Urothelium cell line (cell line): ENCODE measurements around the gene TGM1.

ENCODE experiments used
- DNase-seq: peaks from one replicate; pipeline ENCODE4 v3.0.0; 2011; ENCODE audit warnings: low spot score, mixed read lengths
- FAIRE-seq: peaks from 2 replicates; lab custom pipeline; 2011; peaks lifted over from hg19 to GRCh38; lab: Jason Lieb, UNC

The TGM1 gene

GRCh38 chr14:24292118-24292807, 29.3 kb upstream of the TGM1 start:
- FAIRE-seq, result no peak
- DNase-seq, result no peak

- DNase-seq, result no peak
Measured at GRCh38 chr14:24291446-24292117, 28.6 kb upstream of the TGM1 start.

DNA sequence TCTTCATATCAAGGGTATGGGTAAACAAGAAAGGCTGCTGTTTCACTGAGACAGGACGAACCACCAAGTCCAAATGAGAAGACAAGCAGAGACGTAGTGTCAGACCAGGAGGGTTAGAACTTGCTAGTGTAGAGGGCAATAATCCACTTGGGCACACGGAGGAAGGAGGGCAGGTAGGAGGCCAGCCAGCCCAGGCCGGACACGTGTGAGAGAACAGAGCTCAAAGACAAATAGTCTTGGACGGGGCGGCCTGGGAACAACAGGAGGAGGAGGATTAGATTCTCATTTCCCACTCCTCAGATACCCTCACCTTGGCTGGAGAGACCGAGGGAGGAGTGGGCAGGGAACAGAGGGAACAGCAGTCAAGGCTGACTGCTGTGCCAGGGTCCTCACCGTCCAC, 27.8 kb upstream of the TGM1 start:
- FAIRE-seq (no peak), DNase-seq (no peak)

More at GRCh38 chr14:24291446-24292117, 28.6 kb upstream of the TGM1 start:
- no peak for FAIRE-seq

DNA sequence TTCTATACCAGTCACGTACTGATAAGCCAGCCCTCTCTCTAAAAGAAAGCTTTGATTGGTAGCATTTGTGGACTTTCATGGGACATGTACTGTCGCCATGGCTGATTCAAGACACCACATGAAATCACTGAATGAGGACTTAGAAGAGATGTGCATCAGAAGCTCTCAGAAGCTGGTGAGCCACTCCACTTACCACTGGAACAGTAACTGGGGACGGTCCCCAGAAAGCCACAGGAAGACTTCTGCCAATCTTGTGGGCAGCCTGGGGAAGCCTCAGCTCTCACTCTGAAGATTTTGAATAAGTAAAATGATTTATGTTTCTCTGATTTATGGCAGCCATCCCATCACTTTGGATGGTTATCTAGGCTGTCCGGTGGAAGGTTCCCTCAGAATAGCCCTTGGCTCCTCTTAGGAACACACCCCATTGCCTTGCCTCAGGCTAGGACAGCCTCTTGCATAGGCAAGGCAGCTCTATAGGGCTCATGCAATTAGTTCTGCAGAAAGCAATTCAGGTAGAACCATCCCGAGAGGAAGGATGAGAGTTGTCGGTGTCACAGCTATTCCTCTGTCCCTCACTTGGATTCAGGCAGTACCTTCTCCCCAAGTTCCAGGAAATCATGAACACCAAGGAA, 26.8 kb upstream of the TGM1 start:
- DNase-seq (no peak), FAIRE-seq (no peak)

DNA sequence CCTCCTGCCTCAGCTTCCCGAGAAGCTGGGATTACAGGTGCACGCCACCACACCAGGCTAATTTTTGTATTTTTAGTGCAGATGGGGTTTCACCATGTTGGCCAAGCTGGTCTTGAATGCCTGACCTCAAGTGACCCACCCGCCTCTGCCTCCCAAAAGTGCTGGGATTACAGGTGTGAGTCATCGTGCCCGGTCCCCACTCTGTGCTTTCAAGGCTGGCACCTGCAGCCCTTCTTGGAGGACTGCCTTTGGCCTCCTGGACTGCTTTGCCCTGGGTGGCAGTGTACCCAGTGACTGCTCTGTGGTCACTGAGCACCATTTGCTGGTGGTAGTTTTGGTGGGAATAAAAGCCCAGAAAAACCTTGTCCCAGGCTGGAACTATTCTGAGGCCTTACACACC, 24.0 kb upstream of the TGM1 start:
- FAIRE-seq (no peak), DNase-seq (no peak)

- FAIRE-seq (no peak), DNase-seq (no peak)
Measured at GRCh38 chr14:24285351-24285750, 22.4 kb upstream of the TGM1 start.

GRCh38 chr14:24284501-24285035, 21.6 kb upstream of the TGM1 start:
- no peak for FAIRE-seq
- DNase-seq, result no peak

DNA sequence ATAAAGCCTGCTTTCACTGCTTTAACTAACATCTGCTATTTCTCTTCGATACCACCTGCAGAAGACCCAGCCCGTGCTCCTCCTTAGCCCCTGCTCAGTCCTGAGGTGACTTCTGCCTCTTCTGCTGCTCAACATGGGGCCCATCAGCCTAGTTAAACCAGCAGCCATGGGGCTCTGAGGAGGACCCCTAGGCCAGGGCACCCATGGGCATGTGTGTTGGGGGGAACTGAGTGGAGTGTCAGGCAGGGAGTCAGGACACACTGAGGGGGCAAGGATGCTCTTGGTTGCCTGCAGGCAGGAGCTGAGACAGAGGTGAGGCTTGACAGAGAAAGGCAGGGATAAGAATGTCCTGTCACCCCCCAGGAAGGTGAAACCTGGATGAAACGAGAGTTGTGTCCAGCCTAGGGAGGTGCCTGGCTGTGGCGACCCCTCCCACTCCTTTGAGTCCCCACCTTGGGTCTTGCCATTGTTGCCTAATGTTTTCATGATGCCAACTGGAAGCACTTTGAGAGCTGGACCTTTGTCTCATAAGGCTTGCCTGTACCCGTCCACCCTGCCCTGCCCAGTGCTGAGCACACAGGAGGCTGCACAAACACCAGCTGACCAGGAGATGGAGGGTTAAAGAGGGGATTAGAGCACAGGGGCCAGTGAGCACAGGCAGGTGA, 21.0 kb upstream of the TGM1 start:
- FAIRE-seq (no peak), DNase-seq (no peak)

GRCh38 chr14:24282736-24283135, 19.8 kb upstream of the TGM1 start:
- no peak for FAIRE-seq
- no peak for DNase-seq

DNA sequence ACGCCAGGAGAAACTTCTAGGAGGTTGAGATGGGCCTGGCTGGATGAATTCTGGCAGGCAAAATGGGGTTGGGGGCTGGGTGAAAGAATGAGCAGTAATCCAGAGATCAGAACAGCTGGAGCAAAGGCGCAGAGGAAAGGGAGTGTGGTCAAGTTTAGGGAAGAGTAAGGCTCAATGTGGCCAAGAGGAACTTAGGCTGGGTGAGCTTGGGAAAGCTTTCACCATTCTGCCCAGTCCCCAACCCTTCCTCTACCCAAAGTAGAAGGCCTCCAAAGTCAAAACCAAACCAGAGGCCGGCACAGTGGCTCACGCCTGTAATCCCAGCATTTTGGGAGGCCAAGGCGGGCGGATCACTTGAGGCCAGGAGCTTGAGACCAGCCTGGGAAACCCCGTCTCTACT, 18.7 kb upstream of the TGM1 start:
- no peak for FAIRE-seq

GRCh38 chr14:24280797-24281460, 18.0 kb upstream of the TGM1 start:
- DNase-seq (no peak), FAIRE-seq (no peak)

More for the DNA sequence above, 18.7 kb upstream of the TGM1 start:
- no peak for DNase-seq

GRCh38 chr14:24279301-24280186, 16.6 kb upstream of the TGM1 start:
- no peak for FAIRE-seq

DNA sequence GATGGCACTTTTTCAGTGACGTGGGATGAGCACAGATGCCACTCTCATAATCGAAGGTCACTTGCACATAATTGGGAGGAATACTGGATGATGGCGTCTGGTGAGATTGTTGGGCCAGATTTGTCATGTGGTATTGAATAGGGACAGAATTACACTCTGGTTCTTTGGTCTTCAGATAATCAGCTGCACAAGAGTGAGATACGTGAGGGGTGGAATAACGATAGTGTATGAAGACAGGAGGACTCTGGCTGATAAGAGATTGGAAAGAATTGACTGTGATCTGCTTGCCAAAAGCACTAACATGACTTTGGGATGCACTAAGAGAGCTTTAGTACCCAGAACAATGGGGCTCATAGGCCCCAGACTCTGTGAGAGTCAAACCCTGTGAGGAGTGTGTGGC, 15.4 kb upstream of the TGM1 start:
- FAIRE-seq (no peak), DNase-seq (no peak)

More at GRCh38 chr14:24279301-24280186, 16.6 kb upstream of the TGM1 start:
- no peak for DNase-seq

DNA sequence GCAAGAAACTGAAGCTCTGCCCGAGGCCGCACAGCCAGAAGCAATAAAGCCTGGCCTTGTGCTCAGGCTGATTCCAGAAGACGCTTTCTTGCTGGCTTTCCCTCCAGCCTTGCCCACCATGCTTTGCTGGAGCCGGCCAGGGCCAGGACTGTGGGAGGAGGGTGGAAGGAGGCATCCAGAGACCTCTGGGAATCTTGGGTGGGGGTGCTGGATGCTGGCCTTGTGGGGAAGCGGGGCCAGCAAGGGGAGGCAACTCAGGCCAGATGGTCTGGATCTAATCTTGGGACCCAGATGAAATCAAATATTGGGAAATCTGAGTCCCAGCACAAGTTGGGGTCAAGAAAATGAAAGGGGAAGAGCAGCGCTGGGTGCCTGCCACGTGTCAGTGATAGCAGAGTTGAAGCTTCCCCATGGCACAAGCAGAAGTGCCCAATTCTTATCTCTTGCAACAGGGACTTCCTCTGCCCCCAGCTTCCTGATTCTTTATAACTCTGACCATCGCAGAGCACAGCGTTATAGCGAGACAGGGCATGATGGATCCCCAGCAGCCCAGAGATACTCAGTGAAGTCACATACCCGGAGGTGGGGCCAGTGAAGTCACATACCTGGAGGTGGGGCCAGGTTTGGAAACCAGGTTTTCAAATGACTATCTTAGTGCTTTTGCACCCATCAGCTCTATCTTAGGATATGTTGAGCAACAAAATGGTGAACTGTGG, 14.8 kb upstream of the TGM1 start:
- no peak for FAIRE-seq
- no peak for DNase-seq

GRCh38 chr14:24277071-24277470, 14.1 kb upstream of the TGM1 start:
- no peak for DNase-seq
- no peak for FAIRE-seq

DNA sequence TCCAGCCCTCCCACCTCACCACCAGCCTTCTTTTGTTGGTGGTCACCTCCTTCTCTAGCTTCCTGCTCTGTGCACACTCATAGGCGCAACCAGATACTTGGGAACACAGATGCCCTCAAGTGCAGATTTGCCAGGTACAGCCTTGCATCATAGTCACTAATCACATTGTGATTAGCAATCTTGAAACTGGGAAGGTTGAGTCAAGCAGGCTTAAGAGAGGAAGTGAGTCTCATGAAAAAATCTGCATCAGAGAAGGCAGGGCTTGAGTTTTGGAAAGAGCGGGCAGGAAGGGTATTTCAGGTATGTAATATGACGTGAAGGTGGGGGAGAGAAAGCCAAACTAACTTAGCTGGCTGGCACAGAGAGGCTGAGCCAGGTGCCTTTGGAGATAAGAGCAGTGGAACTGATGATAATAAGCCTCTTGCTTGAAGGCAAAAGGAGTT, 11.1 kb upstream of the TGM1 start:
- DNase-seq, result no peak
- FAIRE-seq, result no peak

DNA sequence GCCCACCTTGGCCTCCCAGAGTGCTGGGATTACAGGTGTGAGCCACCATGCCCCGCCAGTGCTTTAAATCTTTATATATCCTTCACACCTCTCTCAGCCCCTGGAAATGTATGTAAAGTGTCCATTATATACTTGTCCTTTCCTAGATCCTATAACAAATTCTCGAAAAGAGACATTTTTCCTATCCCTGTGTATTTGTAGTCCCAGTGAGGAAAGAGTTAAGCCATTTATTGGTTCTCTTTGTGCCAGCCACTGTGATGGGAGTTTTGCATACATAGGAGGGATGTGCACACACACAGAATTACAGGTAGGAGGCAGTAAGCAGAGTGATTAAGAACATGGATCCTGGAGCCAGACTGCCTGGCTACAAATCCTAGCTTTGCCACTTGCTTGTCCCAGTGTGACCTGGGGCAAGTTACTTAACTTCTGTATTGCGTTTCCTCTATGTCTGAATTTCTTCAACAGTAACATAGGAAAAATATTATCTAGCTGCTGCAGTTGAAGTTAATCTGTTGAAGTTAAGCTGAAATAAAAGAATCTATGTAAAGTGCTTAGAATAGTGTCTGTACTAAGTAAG, 10.5 kb upstream of the TGM1 start:
- FAIRE-seq, result no peak
- no peak for DNase-seq

DNA sequence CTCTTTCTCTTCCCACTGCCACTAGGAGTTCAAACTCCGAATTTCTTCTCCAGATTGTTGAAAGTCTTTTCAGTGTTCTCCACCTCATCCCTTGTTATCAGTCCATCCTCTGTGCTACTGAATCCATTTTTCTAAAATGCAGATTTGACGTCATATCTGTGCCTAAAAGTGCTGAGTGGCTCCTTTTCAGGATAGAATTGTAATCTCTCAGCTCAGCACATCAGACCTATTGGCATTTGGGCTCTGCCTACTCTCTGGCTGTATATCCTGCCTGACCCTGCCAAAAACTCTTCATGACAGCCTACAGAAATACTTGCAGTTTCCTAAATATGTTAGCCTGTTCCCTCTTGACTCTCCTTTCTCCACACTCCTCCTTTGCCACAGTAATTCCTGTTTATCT, 9.5 kb upstream of the TGM1 start:
- no peak for FAIRE-seq

DNA sequence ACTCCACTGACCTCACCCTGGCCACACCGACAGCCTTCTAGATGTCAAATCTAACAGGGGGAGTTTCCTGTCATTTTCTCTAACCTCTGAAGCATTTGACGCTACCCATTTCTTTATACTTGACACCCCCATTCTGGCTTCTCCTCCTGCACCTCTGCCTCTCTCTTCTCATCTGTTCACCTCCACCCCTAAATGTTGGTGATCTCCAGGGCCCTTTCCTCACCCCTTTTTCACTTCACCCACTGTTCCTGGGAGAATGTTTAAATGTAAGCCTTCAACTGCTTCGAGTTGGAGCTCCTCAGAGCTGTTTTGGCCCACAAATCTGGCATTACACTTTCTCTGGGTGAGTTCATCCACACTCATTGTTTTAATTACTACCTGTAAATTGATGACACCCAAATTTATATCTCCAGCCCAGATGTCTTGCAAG, 8.9 kb upstream of the TGM1 start:
- DNase-seq, result no peak
- FAIRE-seq, result no peak

More for the DNA sequence above, 9.5 kb upstream of the TGM1 start:
- no peak for DNase-seq
